Skeletal muscle satellite cell (primary cell): ENCODE measurements around the gene COLEC12.

ENCODE experiments used
- H3K27me3 ChIP-seq: 2 replicates; pipeline ENCODE4 v1.7.0; 2013; ENCODE audit warnings: low read length; ENCODE audit not compliant: control insufficient read depth, insufficient read depth
- H3K36me3 ChIP-seq: 2 replicates; pipeline ENCODE4 v1.7.0; 2013; ENCODE audit warnings: mild to moderate bottlenecking, control low read depth, low read length; ENCODE audit not compliant: insufficient read depth
- H3K4me1 ChIP-seq: 2 replicates; pipeline ENCODE4 v1.7.0; 2013; ENCODE audit warnings: low read length; ENCODE audit not compliant: control insufficient read depth, insufficient read depth
- H3K4me2 ChIP-seq: 2 replicates; pipeline ENCODE4 v1.7.0; 2013; ENCODE audit warnings: mild to moderate bottlenecking, low read length
- H3K4me3 ChIP-seq: 2 replicates; pipeline ENCODE4 v1.7.0; 2013; ENCODE audit warnings: low read length
- H3K9ac ChIP-seq: 2 replicates; pipeline ENCODE4 v1.7.0; 2013; ENCODE audit warnings: mild to moderate bottlenecking, low read depth, low read length, moderate library complexity
- H3K9me3 ChIP-seq: replicated peaks from 2 replicates; pipeline ENCODE4 v1.7.0; 2013; ENCODE audit warnings: mild to moderate bottlenecking, control low read depth, low read length

Gene COLEC12

GRCh38 chr18:453400-453799 lies 47.1 kb downstream of the COLEC12 start:
- H3K4me1 ChIP-seq = peaks cover 18% of the 10 kb centered on the region
- no peak overlapping the region for H3K4me2 ChIP-seq
- H3K9me3 ChIP-seq = peaks cover 4% of the 10 kb centered on the region
- H3K9ac ChIP-seq = no peak overlapping the region
- no peaks in the 10 kb centered on the region for H3K36me3 ChIP-seq
- H3K27me3 ChIP-seq = peaks cover 45% of the 10 kb centered on the region
- no peak overlapping the region for H3K4me3 ChIP-seq

- Histone ChIP-seq H3K4me2 (no peak overlapping the region), H3K4me3 (no peak overlapping the region), H3K9ac (no peak overlapping the region), H3K36me3 (no peaks in the 10 kb centered on the region), H3K9me3 (peaks cover 4% of the 10 kb centered on the region), H3K4me1 (peaks cover 16% of the 10 kb centered on the region), H3K27me3 (peaks cover 41% of the 10 kb centered on the region)
These were observed 47.7 kb downstream of the COLEC12 start for GRCh38 chr18:452816-453215.

DNA sequence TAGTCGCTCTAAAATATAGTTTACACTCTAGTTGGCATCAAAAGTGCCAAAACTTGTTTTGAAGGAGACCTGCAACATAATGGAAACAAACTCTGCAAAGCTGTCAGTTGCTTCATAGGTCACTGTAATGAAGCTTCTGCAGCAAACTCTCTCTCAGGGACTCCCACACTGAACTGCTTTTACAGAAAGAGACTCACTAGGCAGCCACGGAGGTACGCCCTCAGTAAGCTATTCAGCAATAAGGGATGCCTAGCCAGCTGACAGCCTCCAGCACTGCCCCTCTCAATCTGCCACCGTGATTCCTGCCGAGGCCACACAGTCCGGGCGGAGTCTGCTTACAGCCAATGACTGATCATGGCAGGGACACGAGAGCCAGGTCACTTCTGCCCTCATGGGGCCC lies 51.1 kb downstream of the COLEC12 start:
- H3K9ac ChIP-seq = no peak overlapping the region
- H3K4me3 ChIP-seq = no peak overlapping the region
- H3K36me3 ChIP-seq = no peaks in the 10 kb centered on the region
- H3K4me2 ChIP-seq = no peak overlapping the region
- H3K4me1 ChIP-seq = no peaks in the 10 kb centered on the region
- H3K27me3 ChIP-seq = peaks cover 31% of the 10 kb centered on the region
- H3K9me3 ChIP-seq = peaks cover 4% of the 10 kb centered on the region

- Histone ChIP-seq H3K4me3 (no peak overlapping the region), H3K9me3 (peaks cover 4% of the 10 kb centered on the region), H3K36me3 (no peaks in the 10 kb centered on the region), H3K4me2 (no peak overlapping the region), H3K9ac (no peak overlapping the region), H3K4me1 (no peaks in the 10 kb centered on the region), H3K27me3 (peaks cover 21% of the 10 kb centered on the region)
These were observed 52.2 kb downstream of the COLEC12 start for GRCh38 chr18:448116-448790.

GRCh38 chr18:446941-447560 lies 53.5 kb downstream of the COLEC12 start:
- Histone ChIP-seq H3K9me3 (peaks cover 4% of the 10 kb centered on the region), H3K27me3 (peaks cover 11% of the 10 kb centered on the region), H3K4me1 (no peaks in the 10 kb centered on the region), H3K4me3 (no peak overlapping the region), H3K36me3 (no peaks in the 10 kb centered on the region), H3K9ac (no peak overlapping the region), H3K4me2 (no peak overlapping the region)

DNA sequence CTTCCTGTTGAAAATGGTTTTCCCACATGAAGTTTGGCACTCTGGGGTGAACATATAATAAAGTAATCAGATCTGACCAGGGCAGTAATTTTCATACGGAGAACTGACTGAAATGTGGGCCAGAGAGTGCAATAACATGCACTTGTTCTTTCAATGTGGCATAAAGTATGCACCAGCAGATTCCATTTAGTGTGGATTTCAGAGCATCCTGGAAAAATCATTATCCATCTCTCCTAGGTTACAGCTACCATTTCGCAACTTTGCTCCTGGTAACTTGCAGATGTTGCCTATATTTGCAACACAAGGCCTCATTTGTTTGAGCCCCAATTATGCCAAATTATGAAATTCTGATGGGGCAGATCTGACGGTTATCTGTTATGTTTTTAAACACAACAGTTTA lies 55.4 kb downstream of the COLEC12 start:
- H3K4me1 ChIP-seq = no peaks in the 10 kb centered on the region
- H3K36me3 ChIP-seq = no peaks in the 10 kb centered on the region
- H3K4me2 ChIP-seq = no peak overlapping the region
- no peak overlapping the region for H3K4me3 ChIP-seq
- no peaks in the 10 kb centered on the region for H3K9me3 ChIP-seq
- H3K27me3 ChIP-seq = peaks cover 11% of the 10 kb centered on the region
- H3K9ac ChIP-seq = no peak overlapping the region

GRCh38 chr18:438571-438970 lies 61.9 kb downstream of the COLEC12 start:
- no peaks in the 10 kb centered on the region for H3K27me3 ChIP-seq

DNA sequence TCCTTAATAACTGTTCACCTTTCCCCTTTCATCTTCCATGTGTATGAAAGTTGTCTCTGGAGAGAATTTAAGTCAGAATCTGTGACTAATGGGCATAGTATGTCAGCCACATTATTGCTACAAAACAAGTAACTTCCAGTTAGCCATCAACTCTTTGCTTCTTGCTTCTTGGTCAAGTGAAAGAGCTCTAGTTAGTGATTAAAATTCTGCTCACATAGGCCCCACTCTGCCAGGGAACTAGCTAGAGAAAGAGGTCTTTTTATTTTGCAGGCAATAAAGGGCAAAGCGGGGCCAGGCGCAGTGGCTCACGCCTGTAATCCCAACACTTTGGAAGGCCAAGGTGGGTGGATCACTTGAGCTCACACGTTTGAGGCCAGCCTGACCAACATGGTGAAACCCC lies 64.6 kb downstream of the COLEC12 start:
- H3K36me3 ChIP-seq = no peaks in the 10 kb centered on the region
- H3K9me3 ChIP-seq = no peaks in the 10 kb centered on the region
- no peak overlapping the region for H3K4me2 ChIP-seq
- no peak overlapping the region for H3K4me3 ChIP-seq
- peaks cover 7% of the 10 kb centered on the region for H3K27me3 ChIP-seq
- H3K4me1 ChIP-seq = no peaks in the 10 kb centered on the region
- H3K9ac ChIP-seq = no peak overlapping the region

More at GRCh38 chr18:438571-438970, 61.9 kb downstream of the COLEC12 start:
- Histone ChIP-seq H3K4me2 (no peak overlapping the region), H3K9me3 (no peaks in the 10 kb centered on the region), H3K4me1 (no peaks in the 10 kb centered on the region), H3K4me3 (no peak overlapping the region), H3K36me3 (no peaks in the 10 kb centered on the region), H3K9ac (no peak overlapping the region)

DNA sequence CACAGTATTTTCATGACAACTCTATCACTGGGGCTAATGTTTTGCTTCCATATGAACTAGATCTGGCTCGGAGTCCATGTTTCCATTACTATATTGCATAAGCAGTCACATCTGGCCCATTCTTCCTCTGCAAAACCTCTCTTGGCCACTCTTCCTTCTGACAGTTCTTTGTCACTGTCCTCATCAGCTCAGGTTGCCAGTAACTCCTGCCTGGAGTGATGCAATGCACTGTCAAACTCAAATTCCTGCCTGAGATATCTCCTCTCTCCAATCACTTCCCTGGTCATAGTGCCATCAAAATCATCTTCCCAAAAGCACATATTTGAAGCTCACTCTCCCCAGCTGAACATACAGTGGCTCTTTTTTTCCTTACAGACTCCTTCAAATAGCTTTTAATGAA lies 66.1 kb downstream of the COLEC12 start:
- Histone ChIP-seq H3K4me3 (no peak overlapping the region), H3K9ac (no peak overlapping the region), H3K4me1 (no peaks in the 10 kb centered on the region), H3K9me3 (no peaks in the 10 kb centered on the region), H3K27me3 (peaks cover 7% of the 10 kb centered on the region), H3K36me3 (no peaks in the 10 kb centered on the region), H3K4me2 (no peak overlapping the region)

- H3K4me3 ChIP-seq = no peak overlapping the region
- no peak overlapping the region for H3K9ac ChIP-seq
- H3K4me2 ChIP-seq = no peak overlapping the region
- H3K9me3 ChIP-seq = no peaks in the 10 kb centered on the region
- H3K27me3 ChIP-seq = peaks cover 7% of the 10 kb centered on the region
- no peaks in the 10 kb centered on the region for H3K4me1 ChIP-seq
- no peaks in the 10 kb centered on the region for H3K36me3 ChIP-seq
These were observed 66.5 kb downstream of the COLEC12 start for GRCh38 chr18:433960-434359.

GRCh38 chr18:433298-433697 lies 67.2 kb downstream of the COLEC12 start:
- H3K4me3 ChIP-seq = no peak overlapping the region
- no peaks in the 10 kb centered on the region for H3K9me3 ChIP-seq
- peaks cover 7% of the 10 kb centered on the region for H3K27me3 ChIP-seq
- no peaks in the 10 kb centered on the region for H3K4me1 ChIP-seq
- no peaks in the 10 kb centered on the region for H3K36me3 ChIP-seq
- H3K4me2 ChIP-seq = no peak overlapping the region
- H3K9ac ChIP-seq = no peak overlapping the region

- H3K9ac ChIP-seq = no peak overlapping the region
- no peak overlapping the region for H3K4me3 ChIP-seq
These were observed 67.7 kb downstream of the COLEC12 start for GRCh38 chr18:432791-433190.

More at GRCh38 chr18:432791-433190, 67.7 kb downstream of the COLEC12 start:
- Histone ChIP-seq H3K4me2 (no peak overlapping the region), H3K9me3 (no peaks in the 10 kb centered on the region), H3K27me3 (peaks cover 7% of the 10 kb centered on the region), H3K4me1 (no peaks in the 10 kb centered on the region), H3K36me3 (no peaks in the 10 kb centered on the region)
